Keratinocyte (primary cell): Measurements from ENCODE around the gene DBNDD2.

ENCODE experiments used
- CTCF ChIP-seq, 3 experiments: IDR thresholded peaks in 1 of 3; conservative IDR thresholded peaks in 1 of 3; optimal IDR thresholded peaks in 1 of 3; 2 replicates in 2 of 3; 3 replicates in 1 of 3; pipeline versions ENCODE3 to v1.5.1; 2011; ENCODE audit warnings: low read length in 3 of 3, mild to moderate bottlenecking in 3 of 3, moderate library complexity in 2 of 3, control low read depth in 1 of 3, inconsistent platforms in 1 of 3; ENCODE audit not compliant: insufficient read depth in 2 of 3; ENCODE audit errors: extremely low read depth in 1 of 3
- EZH2 ChIP-seq: IDR thresholded peaks from one replicate; pipeline ENCODE4 v1.6.1; 2012; ENCODE audit warnings: inconsistent platforms, mild to moderate bottlenecking, low read length, moderate library complexity

- no peak for TF ChIP-seq CTCF (optimal IDR thresholded peaks at IDR 0.05 in 1 of 3, IDR thresholded peaks at IDR 0.05 in 1 of 3, conservative IDR thresholded peaks at IDR 0.05 in 1 of 3; ENCODE audit: extremely low read depth in 1 of 3, insufficient read depth in 2 of 3, low read length in 3 of 3)
- TF ChIP-seq EZH2: no peak
Measured at GRCh38 chr20:45415822-45416637, 7.9 kb downstream of the DBNDD2 start, which contains the start of gene PIGT.
